ENCODE measurements around the gene ERMARD.

The ERMARD gene

GRCh38 chr6:169827290-169827717 lies 75.9 kb downstream of the ERMARD start:
- DNase-seq = no peak

- no peak for DNase-seq
These were observed 76.8 kb downstream of the ERMARD start for GRCh38 chr6:169828176-169828575.

GRCh38 chr6:169829786-169830185 lies 78.4 kb downstream of the ERMARD start:
- DNase-seq = no peak

GRCh38 chr6:169830876-169831275 lies 79.5 kb downstream of the ERMARD start:
- DNase-seq = no peak
